ENCODE measurements around the gene CLEC16A. TPM values are rescaled to one million over a fixed set of nuclear protein-coding genes. Genes with fewer than 3 reads are reported as not detected.

The CLEC16A gene
- total and polyA plus RNA-seq, 9 of the 15 experiments (the other 6 are each of a cell fraction or from before 2014, with no cell fraction given) = 1.00 to 22.3 (median 10.0) TPM

DNA sequence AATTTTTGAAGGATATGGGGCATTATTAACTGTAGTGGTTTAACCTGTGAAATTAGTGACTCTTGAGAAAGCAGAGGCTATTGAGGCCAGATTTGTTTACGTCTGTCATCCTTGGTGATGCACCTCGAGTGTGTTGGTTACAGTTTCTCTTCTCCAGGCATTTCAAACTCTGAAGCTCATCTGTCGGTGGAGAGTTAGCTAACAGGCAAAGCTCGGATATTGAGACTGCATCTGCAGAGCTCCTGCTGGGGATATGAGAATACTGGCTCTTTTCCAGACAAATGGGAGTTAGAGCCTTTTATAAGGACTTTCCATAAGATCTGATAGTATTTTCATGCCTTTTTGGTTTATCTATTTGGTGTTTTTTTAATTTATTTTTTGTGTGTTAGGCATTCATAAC, 6.7 kb downstream of the CLEC16A start:
- H3K9me3 ChIP-seq (replicated peaks; ENCODE audit: control insufficient read depth, insufficient read depth, low read depth, low read length) = no peaks in the 10 kb centered on the region
- no peak overlapping the region for H3K9ac ChIP-seq (ENCODE audit: insufficient read depth in 1 of 2, low read depth in 2 of 2, low read length in 2 of 2)
- H2AFZ ChIP-seq (ENCODE audit: low read depth, low read length) = no peak overlapping the region
- FAIRE-seq (no peak), ATAC-seq (no peak), DNase-seq (ENCODE audit: extremely low read depth in 1 of 4, low spot score in 3 of 4) (no peak)
- CTCF ChIA-PET (ENCODE audit: low intra/inter-chr PET ratio) = no interaction called here
- no peaks in the 10 kb centered on the region for H3K27me3 ChIP-seq (ENCODE audit: control insufficient read depth in 2 of 2, insufficient read depth in 2 of 2, low read length in 2 of 2)
- H3K36me3 ChIP-seq (ENCODE audit: control insufficient read depth, insufficient read depth, low read length) = no peaks in the 10 kb centered on the region
- H4K20me1 ChIP-seq (replicated peaks; ENCODE audit: control insufficient read depth, insufficient read depth, low read length) = peaks cover 19% of the 10 kb centered on the region
- peaks cover 49% of the 10 kb centered on the region for H3K79me2 ChIP-seq (ENCODE audit: control insufficient read depth, insufficient read depth, low read length)
- WGBS (ENCODE audit: insufficient coverage, low coverage, missing lambda C conversion rate) = 54% methylated on average over 4 of the region's 4 CpGs
- H3K4me2 ChIP-seq (ENCODE audit: insufficient read depth, low read length) = no peak overlapping the region
- POLR2A ChIA-PET = interaction anchor here (0.7 kb wide), 1 partner anchor 421 kb away, joined by 3 read pairs; no protein-coding TSS in a partner anchor
- intact Hi-C loops (cut with micrococcal nuclease) (loop anchor here (5.0 kb wide), 1 partner anchor 421 kb away; no protein-coding TSS in a partner anchor), in situ Hi-C loops (cut with MboI) (loop anchor here (10.0 to 25.0 kb wide), 3 partner anchors 586 to 864 kb away; partner anchors contain the start of gene SNN)
- H3K9me1 ChIP-seq (ENCODE audit: control insufficient read depth, insufficient read depth, low read length) = no peaks in the 10 kb centered on the region
- TF ChIP-seq ZNF592 (IDR thresholded peaks at IDR 0.05) (no peak), MCM7 (IDR thresholded peaks at IDR 0.05) (no peak), PTBP1 (IDR thresholded peaks at IDR 0.05; ENCODE audit: low read depth, low read length) (no peak), SP1 (CRISPR knock-in tag; IDR thresholded peaks at IDR 0.05) (no peak), HMG20B (CRISPR knock-in tag; IDR thresholded peaks at IDR 0.05) (no peak), OTX1 (CRISPR knock-in tag; IDR thresholded peaks at IDR 0.05) (no peak), ZNF431 (CRISPR knock-in tag; IDR thresholded peaks at IDR 0.05) (no peak)
- no peak overlapping the region for H3K27ac ChIP-seq (ENCODE audit: extremely low read depth, low read depth, low read length)
- H3K4me1 ChIP-seq (replicated peaks in 1 of 2; ENCODE audit: control insufficient read depth in 2 of 2, insufficient read depth in 2 of 2, low read length in 2 of 2) = peaks cover 12 to 17% of the 10 kb centered on the region in 2 experiments; a peak in 3 of 5 replicates
- BruUV-seq (replicated peaks) = no TSS peak
- no peak overlapping the region for H3K4me3 ChIP-seq

Data from K562 (cell line).